Heart left ventricle (tissue), 16 donors: Measurements from ENCODE around the gene ATXN1. TPM values are rescaled to one million over a fixed set of nuclear protein-coding genes. Genes with fewer than 3 reads are reported as not detected.

Experiments
- ATAC-seq, 4 donors: fragments of 200-7000 bp; cut with Tn5 transposase; one replicate each; pipeline ENCODE4 v1.9.1; 2020 to 2022; ENCODE audit warnings: moderate library complexity in 4 of 4, mild to moderate bottlenecking in 3 of 4, moderate number of reproducible peaks in 1 of 4
- DNase-seq, 5 donors: peaks; one replicate each; pipeline ENCODE4 v3.0.0-alpha.2; 2020
- H3K27ac ChIP-seq, 12 donors: fragments of 200-600 bp; sonication (generic) in 4 of 12; one replicate each; pipeline versions ENCODE4 v1.5.0 to v1.8.0; 2016 to 2022; ENCODE audit warnings: mild to moderate bottlenecking in 2 of 12
- H3K27me3 ChIP-seq, 9 donors: fragments of 200-600 bp; sonication (generic) in 2 of 9; one replicate each; pipeline versions ENCODE4 v1.5.1 to v1.8.0; 2016 to 2022; ENCODE audit warnings: mild to moderate bottlenecking in 3 of 9
- H3K36me3 ChIP-seq, 9 donors: fragments of 200-600 bp; sonication (generic) in 2 of 9; one replicate each; pipeline versions ENCODE4 v1.5.0 to v1.8.0; 2018 to 2022; ENCODE audit warnings: mild to moderate bottlenecking in 2 of 9
- H3K4me1 ChIP-seq, 12 donors: fragments of 200-600 bp; sonication (generic) in 4 of 12; one replicate each; pipeline versions ENCODE4 v1.5.0 to v1.8.0; 2016 to 2022; ENCODE audit warnings: mild to moderate bottlenecking in 3 of 12
- H3K4me3 ChIP-seq, 12 donors: fragments of 200-600 bp; sonication (generic) in 4 of 12; one replicate each; pipeline versions ENCODE4 v1.5.0 to v1.8.0; 2017 to 2022; ENCODE audit warnings: mild to moderate bottlenecking in 9 of 12, moderate library complexity in 4 of 12
- H3K9me3 ChIP-seq, 12 donors: fragments of 200-600 bp; sonication (generic) in 4 of 12; one replicate each; pipeline versions ENCODE4 v1.5.0 to v1.8.0; 2016 to 2022; ENCODE audit warnings: mild to moderate bottlenecking in 1 of 12
- POLR2A ChIP-seq, 2 donors: fragments of 450-650 bp; IDR thresholded peaks; one replicate each; pipeline ENCODE4 v1.6.1; 2017; ENCODE audit warnings: antibody characterized with exemption in 2 of 2, mild to moderate bottlenecking in 2 of 2, moderate library complexity in 2 of 2
- WGBS, 4 donors: extraction: QIAGEN DNeasy Blood & Tissue Kit in 2 of 4; methylation state at CpG; one replicate each; pipeline versions ENCODE4 v1.1.5 to v1.1.7; 2013 to 2018; 5-methylcytosine and 5-hydroxymethylcytosine counted together
- intact Hi-C, 10 donors: fragments of 100-400 bp; cut with DNase I; formaldehyde crosslinking; loops; one replicate each; pipeline versions ENCODE4 v1.11.1 to v1.14.2; 2022
- polyA plus RNA-seq, 2 donors: library from polyadenylated mRNA; stranded (reverse); fragments of 200-250 nt; gene quantifications; one replicate each; pipeline ENCODE4 v1.2.3, GENCODE V29; 2013
- total RNA-seq, 9 donors: library from RNA; depleted of rRNA in 2 of 9; stranded (reverse); fragments of >200 nt in 2 of 9; fragmentation: NEBNext Ultra II Directional in 3 of 9; extraction: Animal tissue kit (Norgen Biotek cat#: 25700) in 3 of 9; gene quantifications; one replicate each; pipeline versions ENCODE4 v1.1.0 to v1.2.4, GENCODE V29; 2016 to 2023
- TF ChIP-seq, protein P1 (sequence below), 12 donors: fragments of 200-600 bp; sonication (generic) in 4 of 12; IDR thresholded peaks; one replicate each; pipeline versions ENCODE4 v1.5.0 to v1.8.0; 2018 to 2022; ENCODE audit warnings: antibody characterized with exemption in 12 of 12, mild to moderate bottlenecking in 5 of 12
- donor health status: ischemic (EF 13 %, LVEDD 7.1; RV severe dilation, severe dysfunction).
- donor health status: healthy with polysubstance abuse.
- donor health status: DM: no; HTN: yes; CAD: no.
- donor health status: DM: no; HTN: no; CAD: no.
- donor health status: ischemic (EF 25% LVEDD 6.9; RV normal size, moderate dysfunction).
- donor health status: ischemic (EF 25% LVEDD 5.7; RV mildly dilated, moderate dysfunction).
- donor health status: healthy.
- donor health status: DM: yes; HTN: yes; CAD: no.
- donor health status: ischemic (EF 35%, LVEDD 5.7; RV mildly dilated, moderate dysfunction).
- donor health status: nonischemic (EF 11% LVEDD 7.7; RV severe dilation, severe dysfunction).
- donor health status: DM: yes; HTN: yes; CAD: no.
- donor health status: PGD.
- donor health status: ischemic (EF 29% LVEDD 5.4; RV normal size, mild dysfunction).
- donor health status: nonischemic (EF 23%, LVEDD 6.1; RV moderate dilation, normal function).

ATXN1 gene
- total and polyA plus RNA-seq, 11 donors, result 8.7 to 51.8 (median 36.0) TPM

DNA sequence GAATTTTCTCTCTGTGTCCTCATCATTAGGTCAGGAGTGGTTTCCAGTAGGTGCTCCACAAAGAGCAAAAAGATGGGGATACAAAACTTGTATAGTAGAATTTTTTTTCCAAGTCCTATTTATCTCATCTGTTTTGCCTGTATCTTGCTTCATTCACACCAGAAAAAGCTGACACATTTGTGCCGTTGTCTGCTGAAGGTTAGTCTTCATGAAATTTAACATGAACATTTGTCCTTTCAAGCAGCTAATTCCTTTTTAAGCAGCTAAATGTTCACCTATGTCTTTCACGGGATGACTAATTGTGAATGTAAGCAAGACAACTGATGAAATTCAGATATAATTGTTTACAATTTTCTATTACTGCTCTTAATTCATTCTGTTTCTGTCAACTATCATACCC is 83.8 kb downstream of the ATXN1 start:
- Histone ChIP-seq H3K9me3 (no peaks in the 10 kb centered on the region), H3K27me3 (no peaks in the 10 kb centered on the region), H3K4me3 (peak overlapping the region in 5 of 12 donors; percentile 7 to 33 (median 18)), H3K27ac (peak overlapping the region in 11 of 12 donors; percentile 16 to 74 (median 38)), H3K36me3 (peaks cover 0 to 7% (median 0%) of the 10 kb centered on the region in 9 donors), H3K4me1 (peaks cover 0 to 51% (median 15%) of the 10 kb centered on the region in 12 donors)
- intact Hi-C loops, result no loop called here
- DNase-seq, result no peak
- 53 to 68% (median 64%) methylated on average over 2 of the region's 2 CpGs for WGBS, 4 donors
- ATAC-seq, result no peak
- TF ChIP-seq POLR2A (IDR thresholded peaks at IDR 0.05), result no peak
- TF ChIP-seq, protein P1, sequence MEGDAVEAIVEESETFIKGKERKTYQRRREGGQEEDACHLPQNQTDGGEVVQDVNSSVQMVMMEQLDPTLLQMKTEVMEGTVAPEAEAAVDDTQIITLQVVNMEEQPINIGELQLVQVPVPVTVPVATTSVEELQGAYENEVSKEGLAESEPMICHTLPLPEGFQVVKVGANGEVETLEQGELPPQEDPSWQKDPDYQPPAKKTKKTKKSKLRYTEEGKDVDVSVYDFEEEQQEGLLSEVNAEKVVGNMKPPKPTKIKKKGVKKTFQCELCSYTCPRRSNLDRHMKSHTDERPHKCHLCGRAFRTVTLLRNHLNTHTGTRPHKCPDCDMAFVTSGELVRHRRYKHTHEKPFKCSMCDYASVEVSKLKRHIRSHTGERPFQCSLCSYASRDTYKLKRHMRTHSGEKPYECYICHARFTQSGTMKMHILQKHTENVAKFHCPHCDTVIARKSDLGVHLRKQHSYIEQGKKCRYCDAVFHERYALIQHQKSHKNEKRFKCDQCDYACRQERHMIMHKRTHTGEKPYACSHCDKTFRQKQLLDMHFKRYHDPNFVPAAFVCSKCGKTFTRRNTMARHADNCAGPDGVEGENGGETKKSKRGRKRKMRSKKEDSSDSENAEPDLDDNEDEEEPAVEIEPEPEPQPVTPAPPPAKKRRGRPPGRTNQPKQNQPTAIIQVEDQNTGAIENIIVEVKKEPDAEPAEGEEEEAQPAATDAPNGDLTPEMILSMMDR (IDR thresholded peaks at IDR 0.05), result no peak

- no peak for TF ChIP-seq POLR2A (IDR thresholded peaks at IDR 0.05)
- TF ChIP-seq, protein P1 (IDR thresholded peaks at IDR 0.05), result no peak
- ATAC-seq, result peak; percentile 44 to 81 (median 72)
- peak overlapping the region in 7 of 12 donors; percentile 7 to 33 (median 18) for H3K4me3 ChIP-seq
- intact Hi-C loops, result no loop called here
- 34 to 52% (median 40%) methylated on average over 6 of the region's 6 CpGs for WGBS, 4 donors
- H3K27ac ChIP-seq, result peak overlapping the region in 11 of 12 donors; percentile 16 to 74 (median 38)
- peaks cover 0 to 53% (median 17%) of the 10 kb centered on the region in 12 donors for H3K4me1 ChIP-seq
- no peaks in the 10 kb centered on the region for H3K9me3 ChIP-seq
- no peaks in the 10 kb centered on the region for H3K27me3 ChIP-seq
- peak in 1 of 5 donors; percentile 40 for DNase-seq
- H3K36me3 ChIP-seq, result peaks cover 0 to 7% (median 0%) of the 10 kb centered on the region in 9 donors
Measured at GRCh38 chr6:16676978-16677377, 84.3 kb downstream of the ATXN1 start.

- H3K4me1 ChIP-seq, result peaks cover 0 to 53% (median 17%) of the 10 kb centered on the region in 12 donors
- intact Hi-C loops, result no loop called here
Measured at GRCh38 chr6:16676376-16676775, 84.9 kb downstream of the ATXN1 start.

GRCh38 chr6:16674801-16675392 is 86.4 kb downstream of the ATXN1 start:
- no peak for ATAC-seq
- intact Hi-C loops, result loop anchor here in 1 of 10 donors (5.0 kb wide), 1 partner anchor 87 kb away; the partner anchor contains the start of gene ATXN1
- H3K4me1 ChIP-seq, result peaks cover 0 to 66% (median 31%) of the 10 kb centered on the region in 12 donors

More at GRCh38 chr6:16676376-16676775, 84.9 kb downstream of the ATXN1 start:
- 53 to 72% (median 65%) methylated on average over 2 of the region's 2 CpGs for WGBS, 4 donors
- peak overlapping the region in 6 of 12 donors; percentile 16 to 74 (median 56) for H3K27ac ChIP-seq
- no peak for TF ChIP-seq POLR2A (IDR thresholded peaks at IDR 0.05)
- TF ChIP-seq, protein P1 (IDR thresholded peaks at IDR 0.05), result no peak
- H3K4me3 ChIP-seq, result peak overlapping the region in 1 of 12 donors; percentile 17
- H3K9me3 ChIP-seq, result no peaks in the 10 kb centered on the region
- peaks cover 0 to 1% (median 0%) of the 10 kb centered on the region in 9 donors for H3K36me3 ChIP-seq
- no peaks in the 10 kb centered on the region for H3K27me3 ChIP-seq
- DNase-seq (no peak), ATAC-seq (no peak)

More at GRCh38 chr6:16674801-16675392, 86.4 kb downstream of the ATXN1 start:
- DNase-seq, result no peak
- 61 to 72% (median 70%) methylated on average over 4 of the region's 4 CpGs for WGBS, 4 donors
- Histone ChIP-seq H3K36me3 (no peaks in the 10 kb centered on the region), H3K27me3 (no peaks in the 10 kb centered on the region), H3K4me3 (no peak overlapping the region), H3K9me3 (no peaks in the 10 kb centered on the region), H3K27ac (peak overlapping the region in 2 of 12 donors; percentile 7 to 38)
- TF ChIP-seq, protein P1 (IDR thresholded peaks at IDR 0.05), result no peak
- no peak for TF ChIP-seq POLR2A (IDR thresholded peaks at IDR 0.05)
